ENCODE measurements around the gene CCDC85A.

CCDC85A gene

GRCh38 chr2:56376699-56377665 lies 193.2 kb downstream of the CCDC85A start:
- no peak for DNase-seq

DNA sequence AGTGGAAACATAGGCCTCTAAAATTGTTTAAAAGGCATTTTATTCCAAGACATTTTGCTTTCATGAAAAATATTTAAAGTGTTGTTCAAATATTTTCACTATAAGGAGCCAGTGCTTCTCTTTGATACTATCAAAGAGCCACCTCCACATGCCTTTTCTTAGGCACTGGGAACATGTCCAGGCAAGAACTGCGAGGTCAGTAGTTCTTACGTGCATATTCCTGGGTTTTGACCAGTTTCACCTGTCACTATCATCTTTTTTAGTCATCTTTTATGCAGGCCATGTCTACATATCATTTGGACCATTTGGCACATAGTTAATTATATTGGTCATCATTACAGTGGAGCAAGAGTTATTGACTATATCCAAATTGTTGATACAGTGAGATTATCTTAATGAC lies 195.3 kb downstream of the CCDC85A start:
- DNase-seq = no peak

- DNase-seq = no peak
Measured at GRCh38 chr2:56380861-56381260, 197.1 kb downstream of the CCDC85A start.

DNA sequence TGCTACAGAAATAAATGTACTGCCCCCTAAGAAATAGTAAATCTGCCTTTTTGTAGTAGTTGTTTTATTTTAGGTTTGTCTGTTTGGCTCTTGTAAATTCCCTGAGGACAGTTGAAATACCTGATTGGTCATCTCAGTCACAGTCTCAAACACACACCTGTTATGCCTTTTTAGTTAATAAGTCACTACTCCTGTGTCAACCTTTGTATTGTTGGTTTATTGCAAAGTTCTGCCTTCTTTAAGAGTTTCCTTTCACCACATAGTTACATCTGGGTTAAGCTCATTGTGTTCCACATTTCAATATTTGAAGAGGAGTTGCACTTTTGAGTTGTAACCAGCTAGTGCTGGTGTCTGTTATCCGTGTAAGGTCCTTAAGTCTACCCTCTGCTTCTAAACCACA lies 198.7 kb downstream of the CCDC85A start:
- DNase-seq = no peak

DNA sequence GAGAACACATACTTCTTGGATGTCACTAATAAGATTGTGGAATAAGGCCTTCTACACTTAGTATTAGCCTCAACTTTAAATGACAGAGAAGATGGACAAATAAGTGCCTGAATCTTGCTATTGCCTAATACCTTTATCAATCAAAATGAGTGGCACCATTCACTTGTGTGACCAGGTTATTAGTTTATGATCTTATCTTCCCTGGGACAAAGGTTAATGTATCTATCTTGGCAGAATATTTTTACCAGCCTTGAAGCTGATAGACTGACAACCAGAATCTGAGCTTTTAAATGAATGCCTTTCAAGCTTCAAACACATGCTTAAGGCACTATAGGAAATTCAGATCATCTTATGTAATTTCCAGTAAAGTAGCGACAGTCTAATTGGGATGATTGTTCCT lies 202.9 kb downstream of the CCDC85A start:
- DNase-seq = no peak

DNA sequence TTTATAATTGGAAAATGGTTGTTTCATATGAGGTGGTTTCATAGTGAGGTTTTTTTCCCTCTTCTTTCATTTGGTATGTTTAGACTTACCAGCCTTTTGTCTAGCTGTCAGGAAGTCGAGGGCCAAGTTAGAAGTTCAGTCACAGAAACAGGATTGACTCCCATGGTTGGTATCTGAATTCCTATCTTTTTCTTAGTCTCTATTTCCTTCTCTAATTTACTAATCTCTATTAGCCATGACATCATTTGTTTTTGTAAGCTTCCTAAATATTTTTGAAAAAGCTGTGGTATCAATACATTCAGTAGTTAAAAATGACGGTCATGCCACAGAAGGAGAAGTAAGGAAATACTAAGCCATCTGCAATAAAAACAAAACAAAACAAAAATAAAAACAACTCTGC lies 206.9 kb downstream of the CCDC85A start:
- DNase-seq = no peak

DNA sequence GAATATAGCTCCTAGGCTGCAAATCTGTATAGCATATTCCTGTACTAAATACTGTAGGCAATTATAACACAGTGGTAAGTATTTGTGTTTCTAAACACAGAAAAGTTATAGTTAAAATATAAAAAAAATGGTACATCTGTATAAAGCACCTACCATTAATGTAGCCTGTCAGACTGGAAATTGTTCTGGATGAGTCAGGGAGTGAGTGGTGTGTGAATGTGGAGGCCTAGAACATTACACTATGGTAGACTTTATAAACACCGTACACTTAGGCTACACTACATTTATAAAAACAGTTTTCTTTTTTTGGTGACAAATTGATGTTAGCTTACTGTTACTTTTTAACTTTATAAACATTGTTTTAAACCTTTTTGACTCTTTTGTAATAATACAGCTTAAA lies 226.3 kb downstream of the CCDC85A start:
- no peak for DNase-seq

DNA sequence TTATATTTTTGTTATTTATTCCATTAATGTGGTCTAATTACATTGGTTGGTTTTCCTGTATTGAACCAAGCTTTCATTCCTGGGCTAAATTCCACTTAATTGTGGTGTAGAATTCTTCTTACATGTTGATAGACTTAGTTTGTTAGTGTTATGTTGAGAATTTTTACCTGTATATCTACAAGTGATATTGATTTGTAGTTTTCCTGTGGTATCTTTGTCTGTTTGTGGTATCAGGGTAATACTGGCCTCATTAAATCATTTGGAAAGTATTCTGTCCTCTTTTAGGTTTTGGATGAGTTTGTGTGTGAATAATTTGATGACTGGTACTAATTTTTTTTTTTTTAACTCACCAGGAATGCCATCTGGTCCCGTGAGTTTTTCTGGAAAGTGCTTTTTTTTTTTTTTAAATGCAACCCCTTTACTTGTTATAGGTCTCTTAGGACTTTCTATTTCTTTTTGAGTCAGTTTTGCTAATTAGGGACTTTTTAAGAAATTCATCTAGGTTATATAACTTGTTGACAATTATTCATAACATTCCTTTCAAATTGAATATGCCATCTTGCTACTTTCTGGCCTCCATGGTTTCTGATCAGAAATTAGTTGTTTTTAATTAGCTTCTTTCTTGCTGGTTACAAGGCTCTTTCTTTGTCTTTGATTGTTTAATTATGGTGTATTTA lies 232.8 kb downstream of the CCDC85A start:
- no peak for DNase-seq
